ENCODE results near the gene EFNA5.
A peak's percentile ranks its signal among the peaks of the same experiment; 100 is the strongest.

The EFNA5 gene

DNA sequence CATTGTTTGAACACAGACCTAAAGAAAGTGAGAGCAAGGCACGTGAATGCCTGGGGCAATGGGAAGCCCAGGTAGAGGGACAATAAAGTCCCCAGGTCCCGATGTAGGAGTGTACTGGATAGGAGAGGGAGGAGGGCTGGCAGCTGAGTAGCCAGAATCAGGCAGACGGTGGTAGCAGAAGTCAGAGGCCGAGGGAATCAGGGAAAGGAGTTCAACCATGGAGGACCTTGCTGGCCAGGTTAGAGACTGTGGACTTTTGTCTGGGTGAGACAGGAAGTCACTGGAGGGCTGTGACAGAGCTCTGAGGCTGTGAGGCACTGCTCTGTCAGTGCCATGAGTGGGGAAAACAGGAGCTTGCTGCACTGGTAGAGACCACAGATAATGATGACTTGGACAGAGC, 248.2 kb downstream of the EFNA5 start:
- DNase-seq = no peak

DNA sequence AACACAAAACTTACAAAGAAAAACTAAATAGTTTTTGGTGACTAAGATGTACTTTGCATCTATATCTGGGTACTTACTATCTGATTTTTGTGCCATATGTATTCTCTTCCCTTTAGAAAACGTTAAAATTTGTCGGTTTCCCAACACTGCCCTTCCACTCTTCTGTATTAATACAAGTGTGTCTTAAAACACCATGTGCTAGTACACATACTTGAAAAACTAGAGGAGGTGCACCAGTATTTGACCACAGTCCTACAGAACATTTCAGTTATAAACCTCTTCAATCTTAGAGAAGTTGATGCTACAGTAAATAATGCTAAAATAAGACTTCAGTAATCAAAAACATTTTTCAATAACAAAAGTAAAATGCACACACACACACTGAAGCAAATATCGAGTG, 251.2 kb downstream of the EFNA5 start:
- DNase-seq = no peak

DNA sequence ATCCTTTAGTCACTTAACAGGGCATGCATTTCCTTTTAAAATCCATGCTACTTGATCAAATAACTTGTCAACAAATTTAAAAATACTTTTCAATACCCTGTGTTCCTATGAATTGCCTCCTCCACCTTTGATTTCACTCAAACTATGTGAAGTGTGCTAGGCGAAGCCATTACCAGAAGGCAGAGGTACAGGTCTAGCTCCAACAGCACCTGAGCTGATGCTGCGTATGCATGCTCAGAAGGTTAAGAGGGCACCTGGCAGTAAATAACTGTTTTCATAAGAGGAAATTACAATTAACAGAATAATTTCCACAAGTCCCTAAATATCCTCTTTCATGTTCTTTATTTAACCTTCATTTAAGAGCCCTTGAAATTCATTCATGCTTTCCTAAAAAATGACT, 251.8 kb downstream of the EFNA5 start:
- no peak for DNase-seq

DNA sequence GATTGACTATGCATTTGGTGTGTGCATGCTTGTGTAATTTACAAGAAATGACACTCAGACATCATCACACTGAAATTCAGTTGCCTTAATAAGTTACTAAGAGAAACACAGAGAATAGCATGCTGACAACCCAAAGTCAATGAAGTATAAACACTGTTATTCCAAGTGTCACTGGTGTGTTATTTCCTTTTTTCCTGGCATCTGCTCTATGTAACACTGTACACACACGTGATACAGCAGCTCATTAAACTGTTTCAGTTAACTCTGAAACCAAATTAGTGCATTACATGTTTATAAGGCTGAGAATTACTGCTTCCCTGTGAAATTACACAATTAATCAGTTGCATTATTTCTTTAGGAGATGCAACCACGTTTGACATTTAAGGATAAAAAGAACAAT, 252.7 kb downstream of the EFNA5 start:
- DNase-seq = no peak

DNA sequence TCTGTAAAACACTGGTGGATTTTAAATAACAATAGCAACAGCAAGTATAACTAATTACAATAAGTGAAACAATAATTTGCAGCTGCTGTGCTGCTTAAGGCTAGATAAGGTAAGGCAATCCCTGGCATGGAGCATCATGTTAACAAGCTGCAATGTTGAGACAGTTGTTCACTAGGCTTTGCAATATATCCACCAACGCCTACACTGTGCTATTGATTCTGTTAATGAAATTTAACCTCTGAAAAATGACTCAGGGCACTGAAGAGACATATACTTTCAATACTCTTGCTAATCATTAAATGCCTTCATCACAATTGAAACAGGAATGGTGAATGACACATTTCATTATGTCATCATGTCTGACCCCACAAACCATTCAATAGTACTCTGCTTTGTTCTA, 255.0 kb downstream of the EFNA5 start:
- DNase-seq = no peak

DNA sequence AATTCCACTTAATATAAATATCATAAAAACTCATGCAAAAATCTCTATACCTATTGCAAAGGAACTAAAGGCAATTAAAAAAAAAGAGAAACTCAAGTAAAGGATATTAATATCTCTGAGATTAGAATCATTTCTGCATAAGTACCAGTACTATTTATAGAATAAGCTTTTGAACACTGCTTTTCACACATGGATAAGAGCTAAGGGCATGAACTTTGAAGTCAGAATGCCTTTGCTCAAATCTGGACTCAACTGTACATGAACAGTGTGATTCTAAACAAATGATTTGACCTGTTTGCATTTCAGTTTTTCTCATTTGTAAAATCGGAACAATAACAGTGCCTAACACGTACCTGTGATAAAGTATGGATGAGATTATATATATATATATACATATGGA, 255.9 kb downstream of the EFNA5 start:
- DNase-seq = no peak

DNA sequence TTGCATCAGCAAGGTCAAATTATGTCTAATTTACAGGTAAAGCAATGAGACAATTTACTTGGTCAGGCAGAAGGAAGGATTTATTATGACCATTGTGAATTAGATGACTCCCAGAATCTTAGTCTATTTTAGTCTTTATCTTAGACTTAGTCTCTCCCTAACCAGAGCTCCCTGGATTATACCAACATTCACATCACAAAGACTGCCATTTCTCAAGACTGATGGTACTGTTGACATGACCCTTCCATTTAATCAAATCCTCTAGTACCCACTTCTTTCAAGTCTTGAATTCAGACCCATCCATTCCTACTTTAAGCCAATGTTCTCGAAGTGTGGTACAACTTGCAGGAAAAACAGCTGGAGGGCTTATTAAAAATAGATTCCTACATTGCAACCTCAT, 257.0 kb downstream of the EFNA5 start:
- no peak for DNase-seq

DNA sequence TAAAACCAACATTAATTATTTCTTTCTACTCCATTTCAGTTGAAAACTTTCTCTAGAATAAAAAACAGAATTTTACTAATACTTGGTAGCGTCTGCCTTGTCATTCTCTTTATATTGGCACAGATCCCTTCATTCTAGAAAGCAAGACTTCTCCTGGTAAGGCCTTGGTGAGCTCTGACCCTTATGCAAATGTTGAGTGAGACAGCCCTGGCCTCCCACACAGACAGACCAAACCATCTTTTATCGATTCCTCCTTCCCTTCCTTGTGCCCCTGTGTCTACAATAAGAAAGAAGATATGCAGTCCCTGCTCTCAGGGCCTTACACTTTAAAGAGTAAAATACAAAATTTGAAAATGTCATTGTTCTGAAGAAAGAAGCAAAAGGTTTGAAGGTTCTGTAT, 262.2 kb downstream of the EFNA5 start:
- DNase-seq = no peak

DNA sequence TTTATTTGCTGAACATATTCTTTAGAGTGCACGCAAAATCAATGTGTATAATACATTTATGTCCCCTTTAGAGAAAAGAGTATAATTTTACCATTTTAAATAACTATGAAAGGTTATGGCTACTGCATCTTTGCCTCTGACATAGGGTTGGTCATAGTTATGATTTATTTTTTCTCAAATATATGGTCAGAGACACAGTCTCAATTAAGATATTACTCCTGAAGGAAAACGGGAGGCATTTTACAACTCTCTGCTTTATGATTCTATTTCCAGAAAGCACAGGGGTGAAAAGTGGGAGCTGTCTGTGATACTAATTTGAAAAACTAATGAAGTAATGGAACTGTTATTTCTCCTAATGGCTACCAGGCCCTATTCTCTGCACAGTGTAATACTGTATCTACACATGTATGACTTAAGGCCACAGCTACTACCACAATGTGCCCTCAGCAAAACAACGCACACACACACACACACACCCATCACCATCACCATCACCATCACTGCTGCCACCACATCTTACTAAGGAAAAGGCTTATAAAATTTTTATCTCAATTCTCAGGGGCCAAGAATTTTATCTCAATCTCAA, 262.9 kb downstream of the EFNA5 start:
- no peak for DNase-seq

DNA sequence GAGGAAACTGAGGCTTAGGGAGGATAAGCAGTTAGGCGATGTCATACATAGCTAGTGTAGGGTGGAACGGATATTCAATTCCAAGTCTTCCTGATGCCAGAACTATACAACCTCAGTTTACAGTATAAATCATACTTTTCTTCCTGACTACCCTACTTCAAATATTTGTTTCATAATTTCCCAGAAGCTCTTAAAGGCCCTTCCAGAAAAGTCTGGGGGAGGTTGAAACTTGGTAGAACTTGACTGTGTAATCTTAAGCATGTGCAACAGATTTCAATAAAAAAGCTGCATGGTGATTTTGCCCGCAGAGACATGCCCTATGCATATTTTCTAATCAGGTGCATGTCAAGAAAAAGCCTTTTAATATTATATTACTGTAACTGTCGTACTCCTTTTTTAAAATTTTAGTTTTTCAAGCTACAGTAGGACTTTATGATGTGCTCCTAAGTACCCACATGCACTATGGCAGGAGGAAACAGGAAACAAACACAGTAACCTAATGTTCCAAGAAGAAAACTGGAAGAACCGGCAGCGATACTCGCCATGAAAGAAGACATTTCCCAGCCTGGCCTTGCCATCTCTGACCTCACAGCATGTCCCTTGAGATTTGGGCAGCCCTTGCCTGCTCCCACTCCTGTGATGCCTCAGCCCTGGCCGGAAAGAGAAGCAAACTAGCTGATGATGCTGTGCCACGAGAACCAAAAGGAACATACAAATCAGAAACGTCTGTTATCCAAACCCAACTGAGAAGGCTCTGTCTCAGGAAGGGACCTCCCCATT, 266.0 kb downstream of the EFNA5 start:
- DNase-seq = no peak

DNA sequence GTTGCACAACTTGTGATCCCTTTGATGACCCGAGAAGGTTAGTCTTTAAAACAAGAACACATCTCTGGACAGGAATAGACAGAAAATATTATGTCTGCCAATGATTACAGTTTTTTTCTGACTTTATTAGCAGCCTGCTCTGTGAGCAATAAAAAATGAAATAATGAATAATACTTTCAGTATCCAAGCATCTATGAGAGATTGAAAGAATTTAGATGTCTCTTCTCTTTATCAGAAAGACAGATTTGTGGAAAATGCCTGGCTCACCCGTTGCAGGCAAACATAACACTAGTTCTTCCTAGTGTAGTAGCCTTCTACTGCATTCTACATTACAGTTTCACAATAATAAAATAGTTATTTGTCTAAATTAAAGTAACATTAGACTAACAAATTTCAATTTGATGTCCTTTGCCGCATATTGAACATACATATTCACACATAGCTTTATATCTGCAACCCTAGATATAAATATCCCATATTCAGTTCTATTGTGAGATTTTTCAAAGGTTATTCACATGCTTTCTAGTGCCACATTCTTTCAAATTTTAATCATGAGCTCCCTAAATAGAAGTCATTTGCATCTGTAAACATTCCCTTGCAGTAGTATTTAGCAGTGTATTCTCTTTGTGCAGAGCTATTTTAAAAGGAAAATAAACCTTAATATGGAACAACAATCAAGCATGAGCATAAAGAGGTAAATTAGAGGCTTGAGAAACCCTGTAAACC, 267.3 kb downstream of the EFNA5 start:
- no peak for DNase-seq

DNA sequence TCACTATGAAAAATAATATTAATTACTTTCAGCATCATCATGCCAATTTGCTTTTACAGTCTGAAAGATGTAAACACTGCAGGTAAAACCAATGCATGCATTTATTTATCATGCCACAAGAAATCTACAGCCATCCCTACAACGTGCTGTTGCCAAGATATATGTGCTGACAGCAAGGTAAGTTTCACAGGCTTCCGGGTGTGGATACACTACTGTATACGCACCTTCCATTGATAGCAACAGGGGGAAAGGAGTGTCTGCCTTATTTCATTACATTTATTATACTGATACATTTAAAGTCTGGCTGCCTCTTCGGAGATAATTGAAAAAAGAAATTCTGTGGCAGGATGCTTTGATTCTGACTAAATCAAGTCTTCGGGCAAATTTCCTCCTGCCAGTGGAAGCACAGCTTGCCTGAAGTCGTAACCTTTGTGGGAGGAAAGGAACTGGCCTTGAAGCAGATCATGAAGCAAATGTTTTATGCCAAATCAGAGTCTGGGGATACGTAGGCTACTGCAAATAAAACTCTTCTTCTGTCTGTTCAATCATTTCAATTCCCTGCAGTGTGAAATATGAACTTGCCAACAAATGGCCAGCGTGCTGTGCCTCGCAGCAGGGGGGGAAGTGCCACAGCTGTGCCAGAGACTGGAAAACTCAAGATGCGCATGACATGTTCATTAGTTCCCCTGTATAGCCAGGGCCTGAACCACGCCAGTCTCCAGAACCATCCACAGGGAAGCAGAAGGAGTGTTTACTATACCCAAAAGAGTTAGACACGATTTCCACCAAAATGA, 268.1 kb downstream of the EFNA5 start:
- DNase-seq = no peak

DNA sequence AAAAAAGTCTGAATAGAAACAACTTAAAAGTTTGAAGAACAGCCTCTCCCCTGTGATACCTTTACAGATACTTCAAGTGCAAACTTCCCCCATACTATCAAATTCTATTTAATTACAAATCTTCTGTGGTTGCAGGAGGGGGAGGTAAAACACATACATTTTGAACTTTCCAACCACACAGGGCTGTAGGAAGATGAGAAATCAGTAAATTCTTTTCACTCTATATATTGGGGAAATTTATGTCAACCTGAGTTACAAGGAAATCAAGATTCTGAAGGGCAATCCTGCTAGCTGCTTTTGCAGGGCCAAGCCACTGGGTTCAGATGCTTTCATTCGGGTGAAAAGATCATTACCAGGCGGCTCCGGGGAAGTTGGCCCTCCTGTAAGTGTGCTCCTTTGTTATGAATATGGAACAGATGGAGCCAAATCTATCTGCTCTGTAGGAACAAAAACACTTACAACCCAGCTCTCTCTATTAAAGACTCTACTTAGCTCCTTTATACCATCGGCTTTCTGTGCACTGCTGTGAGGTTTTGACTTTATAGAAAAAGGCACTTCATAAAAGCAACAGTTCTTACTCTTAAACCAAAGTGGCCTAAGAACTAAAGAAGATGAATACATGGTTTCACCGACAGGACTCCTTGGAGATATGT, 269.1 kb downstream of the EFNA5 start:
- no peak for DNase-seq

DNA sequence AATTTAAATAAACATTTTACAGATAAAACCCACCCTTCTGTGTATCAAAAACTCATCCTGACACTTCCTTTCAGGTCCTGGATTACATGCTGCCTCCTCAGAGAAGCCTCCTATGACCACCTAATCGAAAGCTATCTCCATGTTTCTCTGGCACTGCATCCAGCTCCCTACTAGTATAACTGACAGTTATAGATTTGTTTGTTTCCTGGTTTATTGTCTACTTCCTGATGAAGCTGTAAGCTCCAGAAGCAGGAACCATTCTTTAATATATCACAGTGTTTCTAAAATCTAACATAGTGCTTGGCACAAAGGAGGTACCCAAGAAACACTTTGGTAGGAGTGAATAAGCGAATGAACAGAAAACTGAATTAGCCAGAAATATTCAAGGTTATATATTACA, 270.4 kb downstream of the EFNA5 start:
- DNase-seq = no peak

DNA sequence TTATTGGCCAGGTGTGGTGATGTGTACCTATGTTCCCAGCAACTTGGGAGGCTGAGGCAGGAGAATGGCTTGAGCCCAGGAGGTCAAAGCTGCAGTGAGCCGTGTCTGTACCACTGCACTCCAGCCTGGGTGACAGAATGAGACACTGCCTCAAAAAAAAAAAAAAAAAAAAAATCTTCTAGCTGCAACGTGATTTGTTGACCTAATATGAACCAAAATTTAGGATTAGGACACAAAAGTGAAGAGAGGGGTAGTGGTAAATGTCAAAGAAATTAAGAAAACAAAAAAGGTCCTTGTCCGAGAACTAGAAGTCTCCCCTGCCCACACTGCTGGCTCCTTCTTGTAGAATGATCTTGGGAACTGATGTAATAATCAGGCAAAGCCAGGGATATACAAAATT, 272.0 kb downstream of the EFNA5 start:
- DNase-seq = no peak

DNA sequence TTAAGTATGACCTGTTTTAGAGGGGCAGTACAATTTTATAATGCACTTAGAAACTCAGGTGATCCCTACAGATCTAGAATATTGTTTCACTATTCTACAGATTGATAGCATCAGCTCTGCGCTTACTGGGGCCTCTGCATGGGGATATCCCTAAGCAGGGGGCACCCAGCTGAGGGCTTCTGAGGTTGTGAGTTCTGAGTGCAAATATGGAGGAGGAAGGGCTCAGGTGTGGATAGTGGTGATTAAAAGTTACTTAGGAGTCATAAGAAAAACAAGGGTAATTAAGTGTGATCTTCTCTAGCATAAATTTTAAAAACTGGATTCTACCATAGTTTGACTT, 274.4 kb downstream of the EFNA5 start:
- DNase-seq = no peak

DNA sequence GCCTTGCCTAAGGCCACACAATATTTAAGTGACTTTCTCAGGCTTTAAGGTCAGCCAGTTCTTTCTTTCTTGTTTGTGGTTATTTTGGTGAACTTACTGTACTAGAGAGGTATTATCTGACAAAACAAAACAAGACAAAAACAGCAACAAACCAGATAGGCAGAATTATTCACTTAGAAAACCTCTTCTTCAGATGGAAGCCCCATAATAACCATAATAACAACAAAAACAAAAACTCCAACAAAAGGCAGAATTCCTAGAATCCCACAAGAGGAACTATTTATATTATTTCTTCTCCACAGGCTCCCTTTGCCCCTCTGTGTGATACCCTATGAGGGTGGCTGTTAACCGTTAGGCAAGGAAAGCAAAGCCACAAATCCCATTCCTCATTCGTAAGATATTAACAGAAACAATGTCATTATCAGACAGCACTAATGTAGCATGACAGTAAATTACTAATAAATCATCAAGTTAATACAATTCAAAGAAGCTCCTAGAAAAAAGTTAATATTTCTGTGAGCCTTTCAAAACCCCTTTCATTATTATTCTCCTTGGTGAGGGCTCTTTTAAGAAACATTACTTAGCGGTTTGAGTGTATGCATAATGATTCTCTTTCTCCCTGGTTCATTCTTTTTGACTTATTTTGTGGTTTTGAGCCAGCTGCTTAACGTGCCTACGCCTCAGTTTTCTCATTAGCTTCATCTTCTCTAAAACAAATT, 274.9 kb downstream of the EFNA5 start:
- peak; percentile 24 for DNase-seq

DNA sequence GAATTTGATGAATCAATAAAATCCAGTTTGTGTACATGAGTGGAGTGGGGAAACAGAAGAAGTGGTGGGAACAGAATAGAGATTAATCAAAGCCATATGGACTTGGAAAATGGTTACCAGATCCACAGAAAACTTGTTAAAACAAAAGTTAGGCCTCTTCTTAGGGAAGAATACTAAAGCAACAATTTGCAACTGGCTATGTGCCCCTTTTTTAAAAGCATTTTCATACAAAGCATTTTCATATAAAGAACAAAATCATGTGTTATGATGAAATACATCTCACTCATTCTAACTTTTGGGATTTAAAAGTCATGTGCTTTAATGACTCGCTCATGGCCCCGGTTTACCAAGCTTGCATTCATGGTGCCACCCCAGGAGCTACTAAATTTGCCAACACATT, 276.9 kb downstream of the EFNA5 start:
- no peak for DNase-seq

DNA sequence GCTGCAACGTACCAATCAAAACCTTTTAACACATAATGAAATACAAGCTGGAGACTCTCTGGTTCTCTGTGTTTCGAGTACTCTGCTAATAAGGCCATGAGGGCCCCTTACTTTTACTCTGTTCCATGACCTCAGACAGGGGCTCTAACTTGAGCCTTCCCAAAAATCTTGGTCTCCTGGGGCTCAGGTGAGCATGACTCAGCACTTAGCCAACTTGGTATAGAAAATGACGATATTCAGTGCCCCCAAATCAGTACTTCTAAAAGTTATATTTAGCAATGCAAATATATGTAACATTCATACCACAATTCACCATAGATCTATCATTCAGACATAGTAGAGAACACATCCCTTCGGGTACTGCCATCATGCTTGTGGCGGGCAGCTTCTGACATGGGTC, 278.9 kb downstream of the EFNA5 start:
- DNase-seq = no peak

DNA sequence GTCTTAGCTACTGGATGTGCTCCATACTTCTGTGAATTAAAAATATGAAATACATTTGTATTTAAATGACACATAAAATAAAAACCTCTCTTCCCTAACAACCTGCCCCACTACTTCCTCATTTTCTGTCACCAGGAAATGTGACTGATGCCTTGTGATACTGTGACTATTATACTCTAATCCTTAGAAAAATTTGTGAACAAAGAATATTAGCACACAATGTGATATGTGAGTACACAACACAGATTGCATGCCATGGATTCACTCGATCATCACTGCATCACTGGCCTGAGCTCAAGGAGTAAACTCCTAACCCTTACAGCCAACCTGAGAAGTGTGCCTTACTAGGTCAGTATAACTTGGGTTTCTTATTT, 281.0 kb downstream of the EFNA5 start:
- DNase-seq = no peak

DNA sequence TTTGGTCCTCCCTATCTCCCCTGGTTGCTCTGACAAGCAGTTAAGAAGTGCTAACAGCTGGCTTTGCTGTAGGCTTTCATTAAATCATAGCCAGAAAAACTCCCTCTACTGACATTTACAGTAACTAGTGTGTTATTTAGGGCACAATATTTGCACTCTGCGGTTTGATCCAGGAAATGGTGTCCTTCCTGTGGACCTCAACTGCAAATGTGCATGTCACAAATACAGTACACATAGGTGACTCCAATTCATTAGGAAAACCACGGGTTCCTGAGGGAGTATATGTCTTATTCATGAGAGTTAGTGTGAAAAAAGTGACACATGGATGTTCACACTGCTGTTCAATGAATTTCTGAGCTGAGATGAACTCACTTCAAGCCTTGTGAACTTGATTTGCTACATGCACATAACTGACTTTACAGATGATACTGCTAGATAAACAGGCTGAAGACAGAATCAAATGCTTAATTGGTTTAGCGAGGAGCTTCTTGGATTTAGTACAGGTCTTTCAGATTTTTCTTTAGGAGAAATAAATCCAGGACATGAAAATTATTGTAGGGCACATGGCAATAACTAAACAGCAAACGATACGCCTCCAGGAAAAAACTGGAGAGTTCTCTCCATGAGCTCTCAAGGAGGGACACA, 281.5 kb downstream of the EFNA5 start:
- DNase-seq = peak; percentile 79

All from fibroblast of skin of abdomen (primary cell).